ENCODE results near the gene NUDT8.
A peak's percentile ranks its signal among the peaks of the same experiment; 100 is the strongest.
"Not testable (repeated sequence)": the region's sequence is repeated elsewhere in the genome, so short reads cannot be mapped to it uniquely, and the experiment has no call there.

The NUDT8 gene

GRCh38 chr11:67611165-67611564 is 18.6 kb downstream of the NUDT8 start:
- DNase-seq, result no peak

- no peak for DNase-seq
Measured at GRCh38 chr11:67610302-67610868, 19.4 kb downstream of the NUDT8 start.

GRCh38 chr11:67609316-67609715 is 20.4 kb downstream of the NUDT8 start:
- DNase-seq, result no peak

GRCh38 chr11:67608486-67608885 is 21.3 kb downstream of the NUDT8 start:
- no peak for DNase-seq

- DNase-seq, result no peak
Measured at GRCh38 chr11:67607507-67607906, 22.2 kb downstream of the NUDT8 start.

GRCh38 chr11:67606492-67607295 is 23.0 kb downstream of the NUDT8 start, which contains the start of gene NDUFV1:
Gene NDUFV1, plus strand, starts transcription at chr11:67606936. Its CDS starts 69 bp downstream, at chr11:67607005.
- DNase-seq, result peak; percentile 98

- DNase-seq, result no peak
Measured at GRCh38 chr11:67606093-67606491, 23.6 kb downstream of the NUDT8 start.

- no peak for DNase-seq
Measured at GRCh38 chr11:67605231-67606011, 24.3 kb downstream of the NUDT8 start.

- no peak for DNase-seq
Measured at GRCh38 chr11:67604815-67605214, 24.9 kb downstream of the NUDT8 start.

GRCh38 chr11:67604119-67604518 is 25.6 kb downstream of the NUDT8 start:
- not testable (repeated sequence) for DNase-seq

- no peak for DNase-seq
Measured at GRCh38 chr11:67601098-67601497, 28.6 kb downstream of the NUDT8 start.

- DNase-seq, result no peak
Measured at GRCh38 chr11:67600324-67601029, 29.3 kb downstream of the NUDT8 start.

GRCh38 chr11:67599149-67599548 is 30.6 kb downstream of the NUDT8 start:
- no peak for DNase-seq

GRCh38 chr11:67597963-67598362 is 31.8 kb downstream of the NUDT8 start:
- not testable (repeated sequence) for DNase-seq

- DNase-seq, result not testable (repeated sequence)
Measured at GRCh38 chr11:67597458-67597857, 32.3 kb downstream of the NUDT8 start.

GRCh38 chr11:67596753-67597300 is 32.9 kb downstream of the NUDT8 start:
- DNase-seq, result no peak

- no peak for DNase-seq
Measured at GRCh38 chr11:67594480-67594879, 35.3 kb downstream of the NUDT8 start.

GRCh38 chr11:67593565-67593905 is 36.2 kb downstream of the NUDT8 start:
- DNase-seq, result no peak

- no peak for DNase-seq
Measured at GRCh38 chr11:67592880-67593564, 36.7 kb downstream of the NUDT8 start.

GRCh38 chr11:67588899-67589415 is 40.8 kb downstream of the NUDT8 start:
- not testable (repeated sequence) for DNase-seq

- DNase-seq, result no peak
Measured at GRCh38 chr11:67588136-67588503, 41.6 kb downstream of the NUDT8 start.

Measured in stimulated activated CD8-positive, alpha-beta memory T cell treated with anti-CD3 and anti-CD28 coated beads, Interleukin-4, amount 100 ng/mL, for 48 hours (primary cell).